SK-N-SH treated with all-trans-retinoic acid at 6 μM for 48 hours (cell line): Measurements from ENCODE around the gene PADI3.

Experiments used
- ARNTL ChIP-seq: fragments of 450-650 bp; formaldehyde crosslinking; IDR thresholded peaks from 2 replicates; pipeline ENCODE4 v1.5.0; 2020; ENCODE audit warnings: low read depth, mild to moderate bottlenecking, moderate library complexity, borderline replicate concordance
- CREB5 ChIP-seq: fragments of 250-450 bp; sonication (Bioruptor Pico); IDR thresholded peaks from 2 replicates; pipeline ENCODE4 v1.5.1; 2020; ENCODE audit warnings: low read depth, mild to moderate bottlenecking, moderate library complexity
- ESRRG ChIP-seq: fragments of 250-450 bp; sonication (Bioruptor Pico); IDR thresholded peaks from 2 replicates; pipeline ENCODE4 v1.6.1; 2021; ENCODE audit warnings: mild to moderate bottlenecking
- PATZ1 ChIP-seq: fragments of 250-450 bp; sonication (Bioruptor Pico); IDR thresholded peaks from 2 replicates; pipeline ENCODE4 v1.8.0; 2020; ENCODE audit warnings: mild to moderate bottlenecking, moderate library complexity, borderline replicate concordance
- RARB ChIP-seq: fragments of 250-450 bp; sonication (Bioruptor Pico); IDR thresholded peaks from 2 replicates; pipeline ENCODE4 v1.8.0; 2021; ENCODE audit warnings: mild to moderate bottlenecking, moderate library complexity
- ZFP3 ChIP-seq: fragments of 250-450 bp; sonication (Bioruptor Pico); IDR thresholded peaks from 2 replicates; pipeline ENCODE4 v1.5.0; 2020; ENCODE audit warnings: mild to moderate bottlenecking, moderate library complexity
- ZFP30 ChIP-seq: fragments of 450-650 bp; formaldehyde crosslinking; IDR thresholded peaks from 2 replicates; pipeline ENCODE4 v1.5.0; 2022; ENCODE audit warnings: mild to moderate bottlenecking, moderate library complexity

GRCh38 chr1:17228619-17229018, 20.3 kb upstream of the PADI3 start:
- no peak for TF ChIP-seq PATZ1 (CRISPR knock-in tag)
- TF ChIP-seq ZFP3: no peak
- no peak for TF ChIP-seq ARNTL (CRISPR knock-in tag)
- no peak for TF ChIP-seq RARB (CRISPR knock-in tag)
- no peak for TF ChIP-seq ESRRG (CRISPR knock-in tag)
- TF ChIP-seq CREB5 (CRISPR knock-in tag): no peak
- no peak for TF ChIP-seq ZFP30 (CRISPR knock-in tag)
